Muscle layer of duodenum (tissue), 2 donors: ENCODE results near the gene MYO7A.

Experiments
- H3K27ac ChIP-seq: one replicate; pipeline ENCODE4 v1.7.0; 2013; ENCODE audit warnings: mild to moderate bottlenecking, low read length
- H3K27me3 ChIP-seq: one replicate; pipeline ENCODE4 v1.7.0; 2013; ENCODE audit warnings: low read depth, mild to moderate bottlenecking, control low read depth, low read length
- H3K36me3 ChIP-seq, 2 donors: one replicate each; pipeline ENCODE4 v1.7.0; 2013; ENCODE audit warnings: low read length in 2 of 2, control low read depth in 1 of 2, mild to moderate bottlenecking in 1 of 2; ENCODE audit not compliant: insufficient read depth in 2 of 2, control insufficient read depth in 1 of 2
- H3K4me1 ChIP-seq, 2 donors: one replicate each; pipeline ENCODE4 v1.7.0; 2013; ENCODE audit warnings: low read length in 2 of 2, mild to moderate bottlenecking in 2 of 2, control low read depth in 1 of 2, moderate library complexity in 1 of 2; ENCODE audit not compliant: insufficient read depth in 2 of 2, control insufficient read depth in 1 of 2
- H3K4me3 ChIP-seq, 2 donors: one replicate each; pipeline ENCODE4 v1.7.0; 2013; ENCODE audit warnings: low read length in 2 of 2, low read depth in 1 of 2, mild to moderate bottlenecking in 1 of 2
- H3K9me3 ChIP-seq, 2 donors: one replicate each; pipeline ENCODE4 v1.7.0; 2013; ENCODE audit warnings: low read length in 2 of 2, control low read depth in 1 of 2, mild to moderate bottlenecking in 1 of 2; ENCODE audit not compliant: control insufficient read depth in 1 of 2
- donor health status: healthy.

Gene MYO7A

GRCh38 chr11:77114089-77114463, 14.0 kb upstream of the MYO7A start:
- no peak overlapping the region for H3K4me3 ChIP-seq
- no peaks in the 10 kb centered on the region for H3K9me3 ChIP-seq
- peaks cover 9 to 10% of the 10 kb centered on the region in 2 donors for H3K36me3 ChIP-seq
- no peaks in the 10 kb centered on the region for H3K4me1 ChIP-seq
- no peak overlapping the region for H3K27ac ChIP-seq
- H3K27me3 ChIP-seq: no peaks in the 10 kb centered on the region

- H3K36me3 ChIP-seq: peaks cover 9 to 11% of the 10 kb centered on the region in 2 donors
- no peaks in the 10 kb centered on the region for H3K27me3 ChIP-seq
- H3K9me3 ChIP-seq: no peaks in the 10 kb centered on the region
- H3K27ac ChIP-seq: no peak overlapping the region
- H3K4me3 ChIP-seq: no peak overlapping the region
- no peaks in the 10 kb centered on the region for H3K4me1 ChIP-seq
Observed at GRCh38 chr11:77115181-77115611, 12.8 kb upstream of the MYO7A start.

- H3K4me3 ChIP-seq: no peak overlapping the region
- no peaks in the 10 kb centered on the region for H3K9me3 ChIP-seq
- no peaks in the 10 kb centered on the region for H3K27me3 ChIP-seq
- no peak overlapping the region for H3K27ac ChIP-seq
- H3K4me1 ChIP-seq: no peaks in the 10 kb centered on the region
- H3K36me3 ChIP-seq: peaks cover 12 to 19% of the 10 kb centered on the region in 2 donors
Observed at GRCh38 chr11:77115956-77116355, 12.1 kb upstream of the MYO7A start.

GRCh38 chr11:77117492-77117891, 10.6 kb upstream of the MYO7A start:
- H3K9me3 ChIP-seq: no peaks in the 10 kb centered on the region
- H3K4me3 ChIP-seq: no peak overlapping the region
- H3K27me3 ChIP-seq: no peaks in the 10 kb centered on the region
- no peaks in the 10 kb centered on the region for H3K4me1 ChIP-seq
- H3K36me3 ChIP-seq: peaks cover 22 to 27% of the 10 kb centered on the region in 2 donors
- no peak overlapping the region for H3K27ac ChIP-seq

- H3K27ac ChIP-seq: no peak overlapping the region
- H3K9me3 ChIP-seq: no peaks in the 10 kb centered on the region
- H3K36me3 ChIP-seq: peaks cover 22 to 33% of the 10 kb centered on the region in 2 donors
- H3K27me3 ChIP-seq: no peaks in the 10 kb centered on the region
- no peaks in the 10 kb centered on the region for H3K4me1 ChIP-seq
- H3K4me3 ChIP-seq: no peak overlapping the region
Observed at GRCh38 chr11:77118086-77118485, 10.0 kb upstream of the MYO7A start.

GRCh38 chr11:77118971-77119370, 9.1 kb upstream of the MYO7A start:
- H3K27ac ChIP-seq: no peak overlapping the region
- no peak overlapping the region for H3K4me3 ChIP-seq
- peaks cover 22 to 41% of the 10 kb centered on the region in 2 donors for H3K36me3 ChIP-seq
- H3K27me3 ChIP-seq: no peaks in the 10 kb centered on the region
- H3K4me1 ChIP-seq: no peaks in the 10 kb centered on the region
- no peaks in the 10 kb centered on the region for H3K9me3 ChIP-seq

GRCh38 chr11:77119531-77119936, 8.5 kb upstream of the MYO7A start:
- H3K27ac ChIP-seq: no peak overlapping the region
- H3K9me3 ChIP-seq: no peaks in the 10 kb centered on the region
- H3K36me3 ChIP-seq: peaks cover 18 to 46% of the 10 kb centered on the region in 2 donors
- H3K4me1 ChIP-seq: no peaks in the 10 kb centered on the region
- no peaks in the 10 kb centered on the region for H3K27me3 ChIP-seq
- H3K4me3 ChIP-seq: no peak overlapping the region

GRCh38 chr11:77120571-77120970, 7.5 kb upstream of the MYO7A start:
- Histone ChIP-seq H3K4me1 (no peaks in the 10 kb centered on the region), H3K27ac (no peak overlapping the region), H3K9me3 (no peaks in the 10 kb centered on the region), H3K27me3 (no peaks in the 10 kb centered on the region), H3K36me3 (peaks cover 17 to 46% of the 10 kb centered on the region in 2 donors), H3K4me3 (no peak overlapping the region)

- Histone ChIP-seq H3K4me1 (no peaks in the 10 kb centered on the region), H3K36me3 (peaks cover 17 to 46% of the 10 kb centered on the region in 2 donors), H3K4me3 (no peak overlapping the region), H3K9me3 (no peaks in the 10 kb centered on the region), H3K27ac (no peak overlapping the region), H3K27me3 (no peaks in the 10 kb centered on the region)
Observed at GRCh38 chr11:77121096-77121640, 6.9 kb upstream of the MYO7A start.

GRCh38 chr11:77121876-77122575, 6.0 kb upstream of the MYO7A start:
- Histone ChIP-seq H3K9me3 (no peaks in the 10 kb centered on the region), H3K4me1 (peaks cover 0 to 3% of the 10 kb centered on the region in 2 donors), H3K27ac (no peak overlapping the region), H3K36me3 (peaks cover 17 to 46% of the 10 kb centered on the region in 2 donors), H3K27me3 (no peaks in the 10 kb centered on the region), H3K4me3 (no peak overlapping the region)

- peaks cover 17 to 43% of the 10 kb centered on the region in 2 donors for H3K36me3 ChIP-seq
- no peaks in the 10 kb centered on the region for H3K27me3 ChIP-seq
- H3K27ac ChIP-seq: no peak overlapping the region
- H3K4me1 ChIP-seq: peaks cover 4 to 9% of the 10 kb centered on the region in 2 donors
- H3K4me3 ChIP-seq: no peak overlapping the region
- H3K9me3 ChIP-seq: no peaks in the 10 kb centered on the region
Observed at GRCh38 chr11:77122576-77123212, 5.4 kb upstream of the MYO7A start.
